HFFc6 (cell line): Measurements from ENCODE around the gene USP7. TPM values are rescaled to one million over a fixed set of nuclear protein-coding genes. Genes with fewer than 3 reads are reported as not detected.

Experiments
- DNase-seq: peaks from one replicate; pipeline ENCODE4 v3.0.0-alpha.2; 2018
- H3K27ac Mint-ChIP-seq: 2 replicates; pipeline ENCODE4 v1.8.0; 2020; ENCODE audit warnings: mild to moderate bottlenecking, mixed read lengths
- H3K27me3 Mint-ChIP-seq: 2 replicates; pipeline ENCODE4 v1.8.0; 2021; ENCODE audit warnings: mild to moderate bottlenecking, moderate library complexity, mixed read lengths; ENCODE audit not compliant: insufficient read depth
- H3K36me3 Mint-ChIP-seq: 2 replicates; pipeline ENCODE4 v1.8.0; 2021; ENCODE audit warnings: low read depth, mixed read lengths
- H3K4me1 Mint-ChIP-seq: 2 replicates; pipeline ENCODE4 v1.8.0; 2020; ENCODE audit warnings: low read depth, mixed read lengths
- H3K4me3 Mint-ChIP-seq: 2 replicates; pipeline ENCODE4 v1.8.0; 2020; ENCODE audit warnings: mild to moderate bottlenecking, moderate library complexity, mixed read lengths
- H3K9me3 Mint-ChIP-seq: 2 replicates; pipeline ENCODE4 v1.8.0; 2020; ENCODE audit warnings: mild to moderate bottlenecking, mixed read lengths
- CTCF ChIP-seq: fragments of 200-600 bp; sonication (generic); IDR thresholded peaks from 2 replicates; pipeline ENCODE4 v1.5.0; 2021; ENCODE audit warnings: antibody characterized with exemption, mild to moderate bottlenecking
- total RNA-seq, 6 experiments: library from RNA; stranded (reverse); fragmentation: NEBNext Ultra II Directional; extraction: Animal tissue kit (Norgen Biotek cat#: 25700); gene quantifications; 2 replicates in 1 of 6; 3 replicates in 5 of 6; pipeline ENCODE4 v1.2.3, GENCODE V29; 2021

The USP7 gene
- total RNA-seq, 6 experiments from 2014 or later: 80.1 to 93.4 (median 89.5) TPM

DNA sequence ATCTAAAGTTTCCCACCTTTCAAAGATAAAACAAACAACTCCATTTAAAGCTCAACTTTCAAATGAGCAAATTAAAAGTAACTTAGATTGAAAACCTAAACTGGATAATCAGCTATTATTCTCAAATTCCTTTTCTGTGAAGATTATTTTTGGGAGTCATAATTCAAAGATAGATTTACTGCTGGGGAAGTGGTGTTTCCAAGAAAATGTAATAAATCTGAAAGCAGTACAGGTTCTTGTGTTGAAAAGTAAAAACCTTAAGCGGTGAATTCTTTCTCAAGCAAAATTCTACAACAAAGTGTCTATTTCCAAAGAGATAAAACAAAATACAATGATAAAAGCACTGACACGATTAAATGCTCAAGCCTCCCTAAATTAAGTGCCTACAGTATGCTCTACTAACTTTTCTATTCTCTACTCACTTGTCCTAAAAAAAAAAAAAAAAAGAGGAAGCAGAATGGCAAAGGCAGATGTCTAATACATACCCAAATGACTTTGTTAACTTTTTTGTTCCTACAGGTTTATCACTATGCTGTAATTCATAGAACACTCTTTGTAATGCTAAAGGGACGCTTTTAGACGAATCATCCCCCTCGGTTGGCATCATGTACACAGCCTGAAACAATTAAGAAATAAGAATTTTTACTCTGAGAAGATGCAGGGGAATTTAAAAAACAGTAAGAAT is 47.0 kb downstream of the USP7 start:
- peaks cover 14% of the 10 kb centered on the region for H3K4me1 Mint-ChIP-seq
- peaks cover 1% of the 10 kb centered on the region; the same call in 1 of the 2 replicates for H3K27me3 Mint-ChIP-seq
- no peak overlapping the region for H3K4me3 Mint-ChIP-seq
- H3K9me3 Mint-ChIP-seq: no peaks in the 10 kb centered on the region
- H3K27ac Mint-ChIP-seq: no peak overlapping the region
- H3K36me3 Mint-ChIP-seq: peaks cover 55% of the 10 kb centered on the region
- no peak for TF ChIP-seq CTCF
- no peak for DNase-seq

- H3K4me1 Mint-ChIP-seq: peaks cover 6% of the 10 kb centered on the region
- H3K4me3 Mint-ChIP-seq: no peak overlapping the region
- peaks cover 64% of the 10 kb centered on the region for H3K36me3 Mint-ChIP-seq
- H3K9me3 Mint-ChIP-seq: no peaks in the 10 kb centered on the region
- no peak for DNase-seq
- H3K27ac Mint-ChIP-seq: no peak overlapping the region
- TF ChIP-seq CTCF: no peak
- H3K27me3 Mint-ChIP-seq: peaks cover 1% of the 10 kb centered on the region
These were observed 47.9 kb downstream of the USP7 start for GRCh38 chr16:8915722-8916301.

- no peak for TF ChIP-seq CTCF
- no peak for DNase-seq
- no peaks in the 10 kb centered on the region for H3K9me3 Mint-ChIP-seq
- no peak overlapping the region for H3K27ac Mint-ChIP-seq
- H3K4me1 Mint-ChIP-seq: peaks cover 3% of the 10 kb centered on the region; the same call in 1 of the 2 replicates
- H3K27me3 Mint-ChIP-seq: peaks cover 1% of the 10 kb centered on the region
- peaks cover 58% of the 10 kb centered on the region for H3K36me3 Mint-ChIP-seq
- H3K4me3 Mint-ChIP-seq: no peak overlapping the region
These were observed 49.6 kb downstream of the USP7 start for GRCh38 chr16:8914098-8914497.

GRCh38 chr16:8912793-8913192 is 50.9 kb downstream of the USP7 start:
- DNase-seq: no peak
- H3K27me3 Mint-ChIP-seq: no peaks in the 10 kb centered on the region; the same call in 1 of the 2 replicates
- no peak for TF ChIP-seq CTCF
- no peak overlapping the region for H3K4me3 Mint-ChIP-seq
- no peaks in the 10 kb centered on the region for H3K9me3 Mint-ChIP-seq
- no peak overlapping the region for H3K27ac Mint-ChIP-seq
- H3K4me1 Mint-ChIP-seq: peaks cover 13% of the 10 kb centered on the region; the same call in 1 of the 2 replicates
- H3K36me3 Mint-ChIP-seq: peaks cover 60% of the 10 kb centered on the region

- no peak overlapping the region for H3K4me3 Mint-ChIP-seq
- TF ChIP-seq CTCF: no peak
- no peaks in the 10 kb centered on the region for H3K9me3 Mint-ChIP-seq
- DNase-seq: no peak
- H3K27ac Mint-ChIP-seq: no peak overlapping the region
- H3K4me1 Mint-ChIP-seq: peaks cover 13% of the 10 kb centered on the region; the same call in 1 of the 2 replicates
- peaks cover 1% of the 10 kb centered on the region for H3K27me3 Mint-ChIP-seq
- H3K36me3 Mint-ChIP-seq: peaks cover 63% of the 10 kb centered on the region
These were observed 52.9 kb downstream of the USP7 start for GRCh38 chr16:8910811-8911210.
